GM12878 (cell line): ENCODE measurements around the gene MAN2A2.

Experiments used
- CHD2 ChIP-seq: IDR thresholded peaks from 2 replicates; pipeline ENCODE4 v1.6.1; 2011; ENCODE audit warnings: low read depth, low read length, improper control_type of control experiment, borderline replicate concordance
- CTCF ChIP-seq, 3 experiments: IDR thresholded peaks in 2 of 3; conservative IDR thresholded peaks in 1 of 3; 2 replicates each; pipeline ENCODE4 v1.5.1; 2011; ENCODE audit warnings: low read depth in 3 of 3, low read length in 3 of 3, mild to moderate bottlenecking in 3 of 3, control low read depth in 2 of 3, moderate library complexity in 2 of 3, inconsistent platforms in 1 of 3, mixed read lengths in 1 of 3; ENCODE audit not compliant: control insufficient read depth in 2 of 3, insufficient read depth in 1 of 3; ENCODE audit errors: extremely low read depth in 1 of 3
- EP300 ChIP-seq, 2 experiments: fragments of 150-350 bp in 1 of 2; IDR thresholded peaks; 2 replicates each; pipeline ENCODE4 v1.6.1; 2011 to 2012; ENCODE audit warnings: low read depth in 2 of 2, low read length in 2 of 2, borderline replicate concordance in 1 of 2, improper control_type of control experiment in 1 of 2, inconsistent platforms in 1 of 2; ENCODE audit not compliant: control insufficient read depth in 1 of 2
- ESRRA ChIP-seq: IDR thresholded peaks from 2 replicates; pipeline ENCODE4 v1.6.1; 2012; ENCODE audit warnings: mild to moderate bottlenecking, low read length, improper control_type of control experiment
- EZH2 ChIP-seq: IDR thresholded peaks from 2 replicates; pipeline ENCODE4 v1.6.1; 2012; ENCODE audit warnings: low read depth, mild to moderate bottlenecking, control low read depth, inconsistent platforms, low read length, borderline replicate concordance; ENCODE audit not compliant: control insufficient read depth
- GABPA ChIP-seq: IDR thresholded peaks from 2 replicates; pipeline ENCODE4 v1.6.1; 2014; ENCODE audit warnings: antibody characterized with exemption, low read depth, mild to moderate bottlenecking, inconsistent platforms
- HDAC2 ChIP-seq: fragments of 200-600 bp; sonication (generic); IDR thresholded peaks from 2 replicates; pipeline ENCODE4 v1.6.1; 2017
- POLR2A ChIP-seq: IDR thresholded peaks from 2 replicates; pipeline ENCODE4 v1.6.1; 2011; ENCODE audit warnings: low read depth, mild to moderate bottlenecking, low read length
- POLR2AphosphoS5 ChIP-seq: IDR thresholded peaks from 2 replicates; pipeline ENCODE4 v1.6.1; 2011; ENCODE audit warnings: mild to moderate bottlenecking, low read length, inconsistent platforms
- SIN3A ChIP-seq: IDR thresholded peaks from 2 replicates; pipeline ENCODE4 v1.6.1; 2012; ENCODE audit warnings: low read depth, low read length, improper control_type of control experiment
- SUPT20H ChIP-seq: IDR thresholded peaks from 2 replicates; pipeline ENCODE4 v1.6.1; 2011; ENCODE audit warnings: low read depth, mild to moderate bottlenecking, low read length, moderate library complexity, borderline replicate concordance; ENCODE audit not compliant: control insufficient read depth
- USF1 ChIP-seq: IDR thresholded peaks from 2 replicates; pipeline ENCODE4 v1.6.1; 2011; ENCODE audit warnings: borderline replicate concordance, low read depth, mild to moderate bottlenecking, moderate library complexity, mixed read lengths, low read length; ENCODE audit not compliant: insufficient read depth; ENCODE audit errors: extremely low read length

GRCh38 chr15:90889313-90889730, 13.8 kb upstream of the MAN2A2 start:
- TF ChIP-seq GABPA (no peak), CTCF (IDR thresholded peaks at IDR 0.05 in 2 of 3, conservative IDR thresholded peaks at IDR 0.05 in 1 of 3; ENCODE audit: control insufficient read depth in 2 of 3, extremely low read depth in 1 of 3, insufficient read depth in 1 of 3, low read depth in 3 of 3, low read length in 3 of 3) (no peak), ESRRA (no peak), CHD2 (no peak), HDAC2 (no peak), SUPT20H (no peak), POLR2A (no peak), POLR2AphosphoS5 (no peak), EP300 (IDR thresholded peaks at IDR 0.05; ENCODE audit: borderline replicate concordance in 1 of 2, control insufficient read depth in 1 of 2, low read depth in 2 of 2, low read length in 2 of 2) (no peak), EZH2 (no peak), USF1 (no peak), SIN3A (no peak)
